Adrenal gland (tissue), 12 donors: ENCODE data around the gene PCNX2. TPM values are rescaled to one million over a fixed set of nuclear protein-coding genes. Genes with fewer than 3 reads are reported as not detected.

ENCODE experiments used
- DNase-seq, 7 donors: peaks; one replicate each; pipeline ENCODE4 v3.0.0-alpha.2; 2019 to 2020
- H3K27ac ChIP-seq, 5 donors: fragments of 200-600 bp; sonication (generic) in 4 of 5; 1 replicate in 3 of 5; 2 replicates in 2 of 5; pipeline versions ENCODE4 v1.5.1 to v1.8.0; 2016 to 2020; ENCODE audit warnings: mild to moderate bottlenecking in 1 of 5
- H3K27me3 ChIP-seq: fragments of 200-600 bp; 2 replicates; pipeline ENCODE4 v1.8.0; 2021
- H3K36me3 ChIP-seq, 2 donors: fragments of 200-600 bp; replicated peaks in 1 of 2; 1 replicate in 1 of 2; 2 replicates in 1 of 2; pipeline versions ENCODE4 v1.5.1 to v1.8.0; 2018 to 2022
- H3K4me1 ChIP-seq, 2 donors: fragments of 200-600 bp; replicated peaks in 1 of 2; 1 replicate in 1 of 2; 2 replicates in 1 of 2; pipeline versions ENCODE4 v1.5.1 to v1.8.0; 2018 to 2021
- H3K4me3 ChIP-seq, 4 donors: fragments of 200-600 bp; sonication (generic) in 3 of 4; one replicate each; pipeline ENCODE4 v1.5.1; 2016 to 2018
- H3K9me3 ChIP-seq, 3 donors: fragments of 200-600 bp; sonication (generic) in 1 of 3; replicated peaks in 1 of 3; 1 replicate in 2 of 3; 2 replicates in 1 of 3; pipeline versions ENCODE4 v1.5.1 to v1.8.0; 2016 to 2021
- CTCF ChIP-seq, 6 experiments: fragments of 450-650 bp in 4 of 6; fragments of 200-600 bp in 2 of 6; sonication (generic) in 1 of 6; IDR thresholded peaks; 1 replicate in 5 of 6; 2 replicates in 1 of 6; pipeline versions ENCODE4 v1.5.1 to v1.8.0; 2016 to 2021; ENCODE audit warnings: antibody characterized with exemption in 6 of 6, mild to moderate bottlenecking in 2 of 6, moderate library complexity in 1 of 6
- POLR2A ChIP-seq, 2 donors: fragments of 450-650 bp; IDR thresholded peaks; one replicate each; pipeline ENCODE4 v1.6.1; 2017; ENCODE audit warnings: antibody characterized with exemption in 2 of 2, mild to moderate bottlenecking in 2 of 2, moderate library complexity in 1 of 2
- WGBS, 4 donors: extraction: QIAGEN DNeasy Blood & Tissue Kit in 2 of 4; methylation state at CpG; one replicate each; pipeline versions ENCODE4 v1.1.5 to v1.1.7; 2013 to 2017; 5-methylcytosine and 5-hydroxymethylcytosine counted together
- intact Hi-C, 2 donors: fragments of 100-400 bp; cut with DNase I; formaldehyde crosslinking; loops; one replicate each; pipeline versions ENCODE4 v1.14.1 to v1.15.0; 2022 to 2023
- polyA plus RNA-seq, 3 donors: library from polyadenylated mRNA; stranded (reverse); fragments of 200-250 nt in 2 of 3; fragments of 350-450 nt in 1 of 3; fragmentation: Illumina TruSeq in 1 of 3; extraction: RNeasy Lipid Tissue Mini Kit (QIAGEN cat#74804) in 1 of 3; gene quantifications; one replicate each; pipeline ENCODE4 v1.2.3, GENCODE V29; 2013 to 2014
- total RNA-seq, 9 donors: library from RNA; depleted of rRNA in 4 of 9; stranded (reverse); fragments of >200 nt in 4 of 9; fragments of 120-200 nt in 1 of 9; fragmentation: NEBNext Ultra II Directional in 1 of 9; extraction: Animal tissue kit (Norgen Biotek cat#: 25700) in 1 of 9; gene quantifications; one replicate each; pipeline versions ENCODE4 v1.1.0 to v1.2.4, GENCODE V29; 2013 to 2023
- donor health status: healthy with polysubstance abuse.
- donor health status: Bipolar disorder and iron deficiency.
- donor health status: DM: yes; HTN: yes; CAD: no.
- donor health status: DM: no; HTN: no; CAD: no.
- donor health status: DM: no; HTN: no; CAD: no.
- donor health status: DM: yes; HTN: yes; CAD: no.

Gene PCNX2
- total and polyA plus RNA-seq, 12 donors = 2.2 to 14.5 (median 5.5) TPM

- WGBS, 4 donors = 31 to 65% (median 45%) methylated on average over 4 of the region's 4 CpGs
- TF ChIP-seq CTCF (IDR thresholded peaks at IDR 0.05) = no peak
Observed at GRCh38 chr1:233032916-233033315, 262.6 kb downstream of the PCNX2 start.

GRCh38 chr1:233031521-233031920 lies 264.0 kb downstream of the PCNX2 start:
- TF ChIP-seq POLR2A (IDR thresholded peaks at IDR 0.05) (no peak), CTCF (IDR thresholded peaks at IDR 0.05) (no peak)
- no peak for DNase-seq
- intact Hi-C loops = no loop called here
- H3K36me3 ChIP-seq = no peaks in the 10 kb centered on the region
- H3K27ac ChIP-seq = no peak overlapping the region
- 72 to 88% (median 83%) methylated on average over 3 of the region's 3 CpGs for WGBS, 4 donors
- no peaks in the 10 kb centered on the region for H3K27me3 ChIP-seq
- no peak overlapping the region for H3K4me3 ChIP-seq
- no peaks in the 10 kb centered on the region for H3K9me3 ChIP-seq
- H3K4me1 ChIP-seq = peaks cover 0 to 9% of the 10 kb centered on the region in 2 donors

More at GRCh38 chr1:233032916-233033315, 262.6 kb downstream of the PCNX2 start:
- Histone ChIP-seq H3K4me3 (no peak overlapping the region), H3K9me3 (no peaks in the 10 kb centered on the region), H3K4me1 (peaks cover 0 to 9% of the 10 kb centered on the region in 2 donors), H3K27me3 (no peaks in the 10 kb centered on the region), H3K27ac (no peak overlapping the region), H3K36me3 (no peaks in the 10 kb centered on the region)
- intact Hi-C loops = no loop called here
- no peak for DNase-seq

- H3K9me3 ChIP-seq = no peaks in the 10 kb centered on the region
- 82 to 91% (median 88%) methylated on average over 5 of the region's 5 CpGs for WGBS, 4 donors
- intact Hi-C loops = no loop called here
- H3K4me1 ChIP-seq = no peaks in the 10 kb centered on the region
- H3K4me3 ChIP-seq = no peak overlapping the region
- no peak overlapping the region for H3K27ac ChIP-seq
- no peak for DNase-seq
- TF ChIP-seq POLR2A (IDR thresholded peaks at IDR 0.05) (no peak), CTCF (IDR thresholded peaks at IDR 0.05) (no peak)
- no peaks in the 10 kb centered on the region for H3K36me3 ChIP-seq
- no peaks in the 10 kb centered on the region for H3K27me3 ChIP-seq
Observed at GRCh38 chr1:233027046-233027445, 268.5 kb downstream of the PCNX2 start.

- 89 to 96% (median 93%) methylated on average over 2 of the region's 2 CpGs for WGBS, 4 donors
- H3K36me3 ChIP-seq = no peaks in the 10 kb centered on the region
- H3K4me3 ChIP-seq = no peak overlapping the region
- no peak for DNase-seq
- H3K27ac ChIP-seq = no peak overlapping the region
- H3K27me3 ChIP-seq = no peaks in the 10 kb centered on the region
- intact Hi-C loops = no loop called here
- H3K9me3 ChIP-seq = no peaks in the 10 kb centered on the region
- H3K4me1 ChIP-seq = no peaks in the 10 kb centered on the region
- TF ChIP-seq POLR2A (IDR thresholded peaks at IDR 0.05) = no peak
- no peak for TF ChIP-seq CTCF (IDR thresholded peaks at IDR 0.05)
Observed at GRCh38 chr1:233025567-233025966, 270.0 kb downstream of the PCNX2 start.
